ENCODE data around the gene NCKAP1. TPM values are rescaled to one million over a fixed set of nuclear protein-coding genes. Genes with fewer than 3 reads are reported as not detected.

Gene NCKAP1
- total and polyA plus RNA-seq, 10 of the 15 experiments (the other 5 are each of a cell fraction or from before 2014, with no cell fraction given), result 0.11 to 1.5 (median 0.52) TPM

- DNase-seq (ENCODE audit: low read depth, low spot score), result no peak
- FAIRE-seq, result no peak
- CTCF ChIA-PET, result interaction anchor here (1.1 kb wide), 1 partner anchor 13 kb away, joined by 3 read pairs; no protein-coding TSS in a partner anchor
- Histone ChIP-seq H2AFZ (ENCODE audit: control insufficient read depth, low read depth, low read length) (no peak overlapping the region), H3K4me1 (ENCODE audit: control insufficient read depth, insufficient read depth, low read length) (no peaks in the 10 kb centered on the region), H3K9ac (ENCODE audit: control insufficient read depth, insufficient read depth, low read length) (no peak overlapping the region), H4K20me1 (ENCODE audit: control insufficient read depth, insufficient read depth) (no peaks in the 10 kb centered on the region), H3K27ac (ENCODE audit: control insufficient read depth, insufficient read depth) (no peak overlapping the region), H3K27me3 (replicated peaks in 1 of 2; ENCODE audit: control insufficient read depth in 2 of 2, insufficient read depth in 2 of 2, low read length in 1 of 2) (no peaks in the 10 kb centered on the region), H3K4me2 (ENCODE audit: control insufficient read depth, insufficient read depth) (no peak overlapping the region), H3K4me3 (no peak overlapping the region), H3K79me2 (ENCODE audit: control insufficient read depth, insufficient read depth, low read length) (no peaks in the 10 kb centered on the region), H3K9me3 (replicated peaks; ENCODE audit: control insufficient read depth, insufficient read depth, low read length) (no peaks in the 10 kb centered on the region), H3K36me3 (ENCODE audit: control insufficient read depth in 2 of 2, insufficient read depth in 2 of 2, low read length in 1 of 2) (no peaks in the 10 kb centered on the region)
- SMC1A ChIA-PET (ENCODE audit: uncharacterized antibody, unreplicated experiment), result no interaction called here
- no peak for ATAC-seq
- BruUV-seq (replicated peaks), result no TSS peak
- POLR2A ChIA-PET, result no interaction called here
- WGBS (ENCODE audit: insufficient coverage, insufficient replicate concordance, low lambda C conversion rate, missing lambda C conversion rate), result 70% methylated on average over 3 of the region's 3 CpGs
- intact Hi-C loops (cut with micrococcal nuclease; ENCODE audit: unreplicated experiment) (no loop called here), in situ Hi-C loops (cut with MboI) (no loop called here)
- RAD21 ChIA-PET (ENCODE audit: unreplicated experiment), result no interaction called here
- TF ChIP-seq RB1 (IDR thresholded peaks at IDR 0.05; ENCODE audit: borderline replicate concordance) (no peak), RFX5 (IDR thresholded peaks at IDR 0.05; ENCODE audit: low read depth, low read length) (no peak), NKRF (conservative IDR thresholded peaks at IDR 0.05) (no peak), IKZF2 (IDR thresholded peaks at IDR 0.05) (no peak), NFIC (IDR thresholded peaks at IDR 0.05; ENCODE audit: low read depth, low read length) (no peak), PAX5 (IDR thresholded peaks at IDR 0.05; ENCODE audit: borderline replicate concordance, low read depth, low read length) (no peak), ASH2L (IDR thresholded peaks at IDR 0.05; ENCODE audit: borderline replicate concordance, low read depth) (no peak), NFYB (IDR thresholded peaks at IDR 0.05; ENCODE audit: insufficient read depth, low read depth, low read length) (no peak), MLLT1 (IDR thresholded peaks at IDR 0.05) (no peak), ETV6 (conservative IDR thresholded peaks at IDR 0.05 in 1 of 2, IDR thresholded peaks at IDR 0.05 in 1 of 2; ENCODE audit: borderline replicate concordance in 1 of 2, low read depth in 1 of 2) (no peak), CBFB (IDR thresholded peaks at IDR 0.05; ENCODE audit: low read depth) (no peak), MEF2A (IDR thresholded peaks at IDR 0.05; ENCODE audit: insufficient read depth, low read depth, low read length) (no peak), HDAC2 (IDR thresholded peaks at IDR 0.05) (no peak), ZNF24 (IDR thresholded peaks at IDR 0.05) (no peak)
- TF ChIP-seq, protein P1, sequence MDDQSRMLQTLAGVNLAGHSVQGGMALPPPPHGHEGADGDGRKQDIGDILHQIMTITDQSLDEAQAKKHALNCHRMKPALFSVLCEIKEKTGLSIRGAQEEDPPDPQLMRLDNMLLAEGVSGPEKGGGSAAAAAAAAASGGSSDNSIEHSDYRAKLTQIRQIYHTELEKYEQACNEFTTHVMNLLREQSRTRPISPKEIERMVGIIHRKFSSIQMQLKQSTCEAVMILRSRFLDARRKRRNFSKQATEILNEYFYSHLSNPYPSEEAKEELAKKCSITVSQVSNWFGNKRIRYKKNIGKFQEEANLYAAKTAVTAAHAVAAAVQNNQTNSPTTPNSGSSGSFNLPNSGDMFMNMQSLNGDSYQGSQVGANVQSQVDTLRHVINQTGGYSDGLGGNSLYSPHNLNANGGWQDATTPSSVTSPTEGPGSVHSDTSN (IDR thresholded peaks at IDR 0.05; ENCODE audit: insufficient replicate concordance, low read depth, low read length), result no peak
- TF ChIP-seq, protein P2, sequence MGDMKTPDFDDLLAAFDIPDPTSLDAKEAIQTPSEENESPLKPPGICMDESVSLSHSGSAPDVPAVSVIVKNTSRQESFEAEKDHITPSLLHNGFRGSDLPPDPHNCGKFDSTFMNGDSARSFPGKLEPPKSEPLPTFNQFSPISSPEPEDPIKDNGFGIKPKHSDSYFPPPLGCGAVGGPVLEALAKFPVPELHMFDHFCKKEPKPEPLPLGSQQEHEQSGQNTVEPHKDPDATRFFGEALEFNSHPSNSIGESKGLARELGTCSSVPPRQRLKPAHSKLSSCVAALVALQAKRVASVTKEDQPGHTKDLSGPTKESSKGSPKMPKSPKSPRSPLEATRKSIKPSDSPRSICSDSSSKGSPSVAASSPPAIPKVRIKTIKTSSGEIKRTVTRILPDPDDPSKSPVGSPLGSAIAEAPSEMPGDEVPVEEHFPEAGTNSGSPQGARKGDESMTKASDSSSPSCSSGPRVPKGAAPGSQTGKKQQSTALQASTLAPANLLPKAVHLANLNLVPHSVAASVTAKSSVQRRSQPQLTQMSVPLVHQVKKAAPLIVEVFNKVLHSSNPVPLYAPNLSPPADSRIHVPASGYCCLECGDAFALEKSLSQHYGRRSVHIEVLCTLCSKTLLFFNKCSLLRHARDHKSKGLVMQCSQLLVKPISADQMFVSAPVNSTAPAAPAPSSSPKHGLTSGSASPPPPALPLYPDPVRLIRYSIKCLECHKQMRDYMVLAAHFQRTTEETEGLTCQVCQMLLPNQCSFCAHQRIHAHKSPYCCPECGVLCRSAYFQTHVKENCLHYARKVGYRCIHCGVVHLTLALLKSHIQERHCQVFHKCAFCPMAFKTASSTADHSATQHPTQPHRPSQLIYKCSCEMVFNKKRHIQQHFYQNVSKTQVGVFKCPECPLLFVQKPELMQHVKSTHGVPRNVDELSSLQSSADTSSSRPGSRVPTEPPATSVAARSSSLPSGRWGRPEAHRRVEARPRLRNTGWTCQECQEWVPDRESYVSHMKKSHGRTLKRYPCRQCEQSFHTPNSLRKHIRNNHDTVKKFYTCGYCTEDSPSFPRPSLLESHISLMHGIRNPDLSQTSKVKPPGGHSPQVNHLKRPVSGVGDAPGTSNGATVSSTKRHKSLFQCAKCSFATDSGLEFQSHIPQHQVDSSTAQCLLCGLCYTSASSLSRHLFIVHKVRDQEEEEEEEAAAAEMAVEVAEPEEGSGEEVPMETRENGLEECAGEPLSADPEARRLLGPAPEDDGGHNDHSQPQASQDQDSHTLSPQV (IDR thresholded peaks at IDR 0.05), result no peak
These were observed 125.7 kb downstream of the NCKAP1 start for GRCh38 chr2:182912518-182912915.
